Activated CD4-positive, alpha-beta T cell treated with anti-CD3 and anti-CD28 coated beads, Interleukin-2, Interleukin-4, amounts not matched to agents 100 ng/mL and 50 ng/mL, durations not matched to agents 16 hours and 8 hours (primary cell): ENCODE results near the gene BARX1.
"Not testable (repeated sequence)": the region's sequence is repeated elsewhere in the genome, so short reads cannot be mapped to it uniquely, and the experiment has no call there.

Experiments
- DNase-seq: peaks from one replicate; pipeline ENCODE4 v3.0.0-alpha.2; 2020; ENCODE audit warnings: low spot score

Gene BARX1

DNA sequence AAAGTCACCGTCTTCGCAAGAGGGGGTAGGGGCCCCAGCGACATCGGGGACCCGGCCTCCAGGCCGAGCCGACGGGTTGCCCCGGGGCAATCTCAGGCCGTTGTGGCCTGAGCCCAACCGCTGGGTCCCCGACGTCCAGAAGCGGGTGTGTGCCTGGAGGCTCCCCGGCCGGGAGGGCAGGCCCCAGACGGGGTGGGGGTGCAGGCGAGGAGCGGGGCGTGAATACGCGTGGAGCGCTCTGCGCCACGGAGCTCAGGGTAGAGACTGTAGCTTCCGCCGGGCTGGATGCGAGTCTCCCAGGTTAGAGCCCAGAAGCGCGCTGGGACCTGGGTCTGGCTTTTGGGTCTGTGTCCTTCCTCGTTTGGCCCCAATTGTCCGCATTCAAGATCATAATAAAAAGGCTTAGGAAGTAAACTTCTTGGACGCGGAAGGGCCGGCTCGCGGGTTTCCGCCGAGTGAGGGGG is 3.5 kb downstream of the BARX1 start:
- no peak for DNase-seq

DNA sequence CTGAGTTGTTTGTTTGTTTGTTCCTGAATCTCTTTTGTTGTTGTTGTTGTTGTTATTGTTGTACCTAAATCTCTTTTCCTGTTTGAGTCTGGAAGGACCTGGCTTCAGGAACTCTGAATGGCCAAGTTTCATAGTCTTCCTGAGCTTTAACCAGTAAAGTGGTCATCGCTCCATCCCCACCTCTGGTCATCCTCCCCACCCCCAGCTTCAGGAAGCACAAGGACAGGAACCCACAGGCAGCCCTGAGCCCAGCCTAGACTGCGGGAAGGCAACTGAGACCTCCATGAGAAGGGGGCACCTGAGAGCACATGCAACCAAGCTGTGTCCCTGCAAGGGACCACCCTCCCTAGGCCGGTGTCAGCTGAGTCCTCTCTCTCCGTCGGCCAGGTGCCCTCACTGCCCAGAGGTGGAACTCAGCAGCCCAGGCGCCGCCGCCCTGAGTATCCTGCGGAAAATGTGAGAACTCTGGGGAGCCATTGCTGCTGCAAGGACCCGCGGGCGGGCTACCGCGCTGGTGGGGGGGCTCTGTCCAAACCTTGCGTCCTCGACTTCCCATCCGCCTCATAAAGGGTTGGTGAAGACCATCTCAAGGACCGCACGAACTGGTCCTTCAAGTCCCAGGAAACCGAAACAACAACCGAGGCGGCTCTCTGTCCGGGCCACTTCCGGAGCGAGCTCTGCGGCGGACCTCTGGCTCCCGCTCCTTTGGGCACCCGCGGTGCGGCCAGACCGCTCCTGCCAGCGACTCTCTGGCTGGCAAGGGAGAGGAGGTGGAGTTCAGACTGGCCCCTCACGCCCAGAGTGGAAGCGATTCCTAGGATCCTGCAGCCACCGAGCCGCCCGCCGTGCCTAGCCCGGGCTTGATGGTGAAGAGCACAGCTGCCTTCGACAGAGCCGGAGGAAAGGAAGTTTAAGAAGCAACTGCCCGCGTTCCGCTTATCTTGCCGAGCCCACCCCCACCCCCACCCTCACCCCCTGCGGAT is 4.2 kb downstream of the BARX1 start:
- no peak for DNase-seq

DNA sequence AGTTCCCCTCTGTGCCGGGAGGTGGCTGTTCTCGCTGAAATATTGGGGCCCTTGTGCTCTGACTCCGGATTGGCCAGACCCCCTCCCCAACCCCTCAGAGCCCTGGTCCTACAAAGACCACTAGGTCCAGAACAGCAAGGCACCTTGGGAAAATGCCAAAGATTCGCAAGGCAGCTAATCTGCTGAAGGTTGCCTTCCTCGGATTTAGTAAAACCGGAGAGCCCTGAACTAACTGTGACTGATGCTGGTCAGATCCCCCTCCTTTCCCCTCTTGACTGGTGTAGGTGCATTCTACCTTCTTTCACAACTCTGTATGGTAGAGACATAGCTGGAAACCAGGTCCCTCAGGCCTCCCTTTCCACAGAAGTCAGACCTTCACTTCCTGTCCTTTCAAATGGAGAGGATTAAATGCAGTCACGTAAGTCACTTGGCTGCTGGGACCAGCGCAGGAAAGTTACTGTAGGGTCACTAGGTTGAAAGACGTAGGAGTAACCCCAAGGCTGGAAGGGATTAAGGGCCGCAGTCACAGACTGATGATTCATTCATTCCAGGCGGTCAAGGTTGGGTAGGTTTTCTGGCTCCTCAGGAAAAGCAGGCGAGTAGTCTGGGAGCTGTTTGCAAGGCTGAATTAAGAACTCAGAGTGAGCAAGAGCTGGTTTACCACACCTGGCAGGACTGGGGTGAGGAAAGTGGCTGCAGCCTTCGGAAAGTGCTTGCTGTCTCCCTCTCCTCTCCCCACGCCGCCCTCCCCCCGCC is 5.3 kb downstream of the BARX1 start:
- DNase-seq, result no peak

DNA sequence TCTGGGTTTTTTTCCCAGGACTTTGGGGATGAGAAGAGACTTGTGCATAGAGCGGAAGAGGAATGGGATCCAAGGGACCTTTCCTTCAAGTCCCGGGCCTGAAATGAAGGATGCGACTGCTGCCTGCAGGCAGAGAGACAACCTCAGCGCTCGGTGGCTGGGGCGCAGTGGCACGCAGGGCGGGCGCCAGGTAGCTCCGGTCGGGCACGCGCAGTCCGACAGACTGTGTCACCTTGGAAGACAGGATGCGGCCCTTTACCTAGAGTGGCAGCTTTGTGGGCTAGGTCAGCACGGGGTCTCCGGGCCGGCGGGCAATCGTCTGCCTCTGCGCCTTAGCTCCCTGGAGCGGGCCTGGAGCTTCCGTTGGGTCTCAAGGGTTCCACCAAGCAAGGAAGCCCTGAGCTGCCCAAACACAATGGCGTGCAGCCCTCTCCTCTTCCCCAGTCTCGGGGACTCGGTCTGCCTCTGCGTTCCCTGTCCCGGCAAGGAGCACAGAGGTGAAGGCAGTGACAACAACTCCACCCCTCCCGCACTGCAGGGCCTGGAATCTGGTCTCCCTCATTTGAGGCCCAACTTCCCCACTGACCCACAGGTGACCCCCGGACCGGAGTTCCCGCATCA is 6.0 kb downstream of the BARX1 start:
- no peak for DNase-seq

DNA sequence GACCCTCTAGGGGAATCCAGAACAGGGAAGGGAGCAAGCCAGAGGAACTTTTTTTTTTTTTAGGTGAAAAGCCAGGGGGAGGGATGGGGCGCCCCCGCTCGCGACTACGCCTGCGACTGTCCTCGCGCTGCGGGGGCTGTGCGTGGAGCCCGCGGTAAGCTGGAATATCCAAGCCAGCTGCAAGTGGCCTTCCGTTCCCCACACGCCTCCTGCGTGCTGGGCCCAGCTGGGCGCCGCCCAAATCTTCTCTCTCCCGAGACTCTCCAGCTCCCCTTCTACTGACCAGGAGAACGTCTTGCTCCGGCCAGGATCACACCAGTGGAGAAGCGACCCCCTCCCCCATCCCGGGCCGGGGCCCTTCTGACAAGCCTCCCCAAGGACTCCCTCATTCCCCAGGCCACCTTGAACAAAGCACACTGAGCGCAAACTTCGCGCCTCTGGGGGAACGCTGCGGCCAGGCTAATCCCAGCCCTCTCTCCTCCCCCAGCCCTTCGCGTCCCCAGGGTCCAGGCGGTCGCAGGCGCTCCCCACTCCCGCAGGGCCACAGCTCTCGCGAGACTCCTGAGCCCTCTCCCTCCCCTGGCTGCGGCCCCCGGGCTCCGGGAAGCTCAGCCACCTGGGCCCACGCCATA is 6.6 kb downstream of the BARX1 start:
- no peak for DNase-seq

DNA sequence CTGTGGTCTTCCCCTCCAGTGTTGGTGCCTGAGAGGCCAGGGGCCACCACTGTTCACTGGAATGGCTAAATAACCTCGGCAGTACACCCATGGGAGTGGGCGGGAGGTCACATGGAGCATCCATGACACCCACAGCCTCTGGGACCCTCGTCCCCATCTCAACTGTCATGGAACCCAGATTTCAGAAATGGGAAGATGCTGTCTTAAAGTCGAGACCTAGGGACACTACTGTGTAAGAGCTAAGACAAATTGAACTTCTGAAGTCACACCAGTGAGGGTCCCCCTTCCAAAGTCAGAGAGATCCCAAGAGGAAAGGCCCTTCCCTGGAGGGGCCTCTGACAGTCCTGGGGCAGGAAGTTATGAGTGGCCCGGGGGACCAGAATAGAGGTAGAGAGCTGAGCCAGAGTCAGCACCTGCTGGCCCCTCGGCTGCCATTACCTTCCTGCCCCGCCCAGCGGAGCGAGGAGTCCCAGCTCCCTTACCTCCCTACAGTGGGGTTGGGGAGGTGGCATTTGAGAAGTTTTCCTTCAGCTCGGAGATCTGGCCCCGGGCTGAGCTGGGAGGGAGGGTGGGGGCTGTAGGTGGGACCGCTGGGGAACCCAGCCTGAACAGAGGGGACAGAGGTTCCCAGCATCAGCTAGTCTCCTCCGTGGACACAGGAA is 7.6 kb downstream of the BARX1 start:
- no peak for DNase-seq

DNA sequence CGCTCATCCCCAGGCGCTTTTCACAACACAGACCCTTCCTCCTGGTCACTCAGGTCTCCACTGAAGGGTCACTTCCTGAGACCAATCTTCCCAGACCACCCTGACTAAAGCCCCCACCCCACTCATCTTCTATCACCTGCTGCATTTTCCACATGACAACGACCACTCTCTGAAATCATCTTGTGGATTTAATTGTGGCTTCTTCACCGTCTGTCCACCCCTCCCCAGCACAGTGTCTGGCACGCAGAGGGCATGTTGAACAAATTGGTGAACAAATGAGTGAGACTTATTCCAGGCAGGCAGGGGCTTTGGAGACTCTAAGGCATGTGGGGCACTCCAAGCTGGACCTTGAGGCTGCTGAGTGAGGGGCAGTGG is 8.8 kb downstream of the BARX1 start:
- DNase-seq, result no peak

DNA sequence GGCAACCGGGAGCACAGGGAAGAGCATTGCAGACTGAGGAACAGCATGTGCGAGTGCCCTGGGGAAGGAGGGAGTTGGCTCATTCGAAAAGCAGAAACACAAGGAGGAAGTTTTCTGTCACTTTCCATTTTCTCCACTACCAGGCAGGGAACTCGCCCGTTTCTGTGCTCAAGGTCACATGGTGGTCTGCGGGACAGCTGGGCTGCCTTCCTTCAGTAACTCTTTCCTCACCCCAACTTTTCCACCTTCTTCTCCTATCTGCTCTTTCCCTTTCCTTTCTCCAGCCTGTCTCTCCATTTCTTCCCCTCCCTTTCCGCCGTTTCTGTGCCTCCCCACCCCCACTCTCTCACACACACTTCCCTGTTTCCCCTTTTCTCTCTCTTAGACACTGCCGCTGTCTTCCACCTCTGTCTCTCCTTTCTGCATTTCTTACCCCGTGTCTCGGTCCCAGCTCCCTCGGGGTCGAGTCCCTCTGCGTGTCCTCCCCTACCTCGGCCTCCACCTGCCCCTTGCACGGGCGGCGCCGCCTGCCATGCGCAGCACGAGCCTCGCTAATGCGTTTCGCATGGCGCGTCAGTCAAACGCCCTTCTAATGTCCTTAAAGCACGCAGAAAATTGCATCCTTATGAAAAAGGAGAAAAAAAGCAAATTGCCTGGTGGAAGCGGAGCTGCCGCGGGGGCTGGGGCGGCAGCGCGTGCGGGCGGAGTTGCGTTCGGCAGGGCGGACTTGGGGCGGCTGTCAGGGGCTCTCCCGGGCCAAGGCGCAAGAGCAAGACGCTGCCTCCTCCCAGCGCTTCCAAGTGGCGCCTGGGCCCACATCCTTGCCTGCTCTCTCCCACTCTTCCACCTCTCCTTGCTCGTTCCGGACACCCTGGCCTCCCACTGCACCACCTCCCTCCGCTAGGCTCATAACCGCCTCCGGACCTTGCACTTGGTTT is 9.5 kb downstream of the BARX1 start:
- DNase-seq, result no peak

DNA sequence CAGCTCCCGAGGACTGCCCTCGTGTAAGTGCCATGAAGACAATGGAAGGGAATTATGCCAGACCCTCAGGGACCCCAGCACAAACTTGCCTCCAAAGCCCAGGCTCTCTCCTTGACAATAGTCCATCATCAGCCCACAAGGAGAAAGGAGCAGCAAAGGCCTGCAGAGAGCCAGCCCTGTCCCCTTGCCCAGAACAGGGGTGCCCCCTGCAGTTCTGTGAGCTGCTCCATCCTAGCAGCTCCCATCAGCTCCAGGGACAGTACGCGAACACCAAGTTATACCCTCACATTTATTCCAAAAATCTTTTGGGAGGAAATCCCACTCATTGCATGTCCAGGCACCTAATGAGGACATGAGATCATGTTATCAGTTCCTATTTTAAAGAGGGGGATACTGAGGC is 11.1 kb downstream of the BARX1 start:
- DNase-seq, result no peak

DNA sequence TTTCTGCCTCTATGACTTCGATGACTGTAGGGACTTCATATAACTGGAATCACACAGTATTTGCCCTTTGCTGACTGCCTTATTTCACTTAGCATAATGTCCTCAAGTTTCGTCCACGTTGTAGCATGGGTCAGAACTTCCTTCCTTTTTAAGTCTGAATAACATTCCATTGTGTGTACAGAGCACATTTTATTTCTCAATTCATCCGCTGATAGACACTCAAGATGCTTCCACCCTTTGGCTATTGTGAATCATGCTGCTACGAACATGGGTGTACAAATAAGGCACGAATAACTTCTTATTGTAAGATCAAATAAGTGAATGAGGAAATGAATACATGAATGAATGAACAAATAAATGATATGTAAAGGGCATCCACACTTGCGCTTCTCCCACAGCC is 13.0 kb downstream of the BARX1 start:
- no peak for DNase-seq

DNA sequence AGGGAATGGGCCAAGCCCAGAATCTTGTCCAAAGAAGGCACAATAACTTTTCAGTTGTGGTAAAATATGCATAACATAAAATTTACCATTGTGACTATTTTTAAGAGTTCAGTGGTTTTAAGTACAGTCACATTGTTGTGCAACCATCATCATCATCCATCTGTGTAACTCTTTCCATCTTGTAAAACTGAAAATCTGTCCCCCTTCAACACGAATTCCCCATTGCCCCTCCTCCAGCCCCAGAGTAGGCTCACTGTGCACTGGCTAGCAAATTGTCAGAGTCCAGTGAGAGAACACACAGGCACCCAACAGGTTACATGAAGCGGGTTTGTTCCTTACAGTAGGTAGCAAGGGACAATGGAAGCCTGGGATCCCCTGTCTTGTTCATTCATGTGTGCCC is 13.7 kb downstream of the BARX1 start:
- no peak for DNase-seq

DNA sequence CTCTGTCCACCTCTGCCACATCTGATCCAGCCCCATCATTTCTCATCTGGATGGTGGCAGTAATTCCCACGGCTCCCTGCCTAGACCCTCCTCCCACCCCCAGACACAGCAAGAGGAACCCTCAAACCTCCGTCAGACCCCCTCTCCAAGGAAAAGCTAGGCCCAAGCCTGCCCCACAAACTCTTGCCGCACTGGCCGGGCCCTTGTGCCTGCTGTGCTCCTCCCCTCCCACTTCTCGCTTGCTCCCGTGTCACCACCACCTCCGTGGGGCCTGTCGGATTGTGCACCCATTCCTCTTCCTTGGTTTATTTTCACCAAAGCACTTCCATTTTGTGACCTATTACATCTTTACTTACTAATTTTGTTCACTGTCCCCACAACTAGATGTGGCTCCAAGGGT is 14.2 kb downstream of the BARX1 start:
- DNase-seq, result no peak

DNA sequence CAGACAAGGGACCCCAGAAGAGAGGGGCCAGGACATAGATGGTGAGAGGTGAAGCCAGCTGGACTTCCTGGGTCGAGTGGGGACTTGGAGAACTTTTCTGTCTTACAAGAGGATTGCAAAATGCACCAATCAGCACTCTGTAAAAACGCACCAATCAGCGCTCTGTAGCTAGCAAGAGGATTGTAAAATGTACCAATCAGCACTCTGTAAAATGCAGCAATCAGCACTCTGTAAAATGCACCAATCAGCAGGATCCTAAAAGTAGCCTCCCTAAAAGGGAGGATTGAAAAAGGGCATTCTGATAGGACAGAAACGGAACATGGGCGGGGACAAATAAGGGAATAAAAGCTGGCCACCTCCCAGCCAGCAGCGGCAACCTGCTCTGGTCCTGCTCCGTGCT is 15.6 kb downstream of the BARX1 start:
- not testable (repeated sequence) for DNase-seq

DNA sequence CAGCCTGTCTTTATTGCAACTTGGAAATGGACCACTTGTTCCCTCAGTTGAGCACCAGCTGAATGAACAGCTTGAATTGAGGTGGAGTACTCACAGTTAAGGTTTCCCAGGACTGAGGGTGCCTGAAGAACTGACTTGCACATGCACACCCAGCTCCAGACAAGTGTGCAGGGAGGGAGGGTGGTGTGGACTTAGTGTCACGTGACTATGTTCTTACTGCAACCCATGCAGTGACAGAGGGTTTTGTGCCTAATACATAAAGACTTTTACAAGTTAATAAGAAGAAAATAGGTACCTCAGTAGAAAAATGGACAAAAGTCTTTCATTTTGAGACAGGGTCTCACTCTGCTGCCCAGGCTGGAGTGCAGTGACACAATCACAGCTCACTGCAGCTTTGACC is 18.0 kb downstream of the BARX1 start:
- DNase-seq, result no peak

DNA sequence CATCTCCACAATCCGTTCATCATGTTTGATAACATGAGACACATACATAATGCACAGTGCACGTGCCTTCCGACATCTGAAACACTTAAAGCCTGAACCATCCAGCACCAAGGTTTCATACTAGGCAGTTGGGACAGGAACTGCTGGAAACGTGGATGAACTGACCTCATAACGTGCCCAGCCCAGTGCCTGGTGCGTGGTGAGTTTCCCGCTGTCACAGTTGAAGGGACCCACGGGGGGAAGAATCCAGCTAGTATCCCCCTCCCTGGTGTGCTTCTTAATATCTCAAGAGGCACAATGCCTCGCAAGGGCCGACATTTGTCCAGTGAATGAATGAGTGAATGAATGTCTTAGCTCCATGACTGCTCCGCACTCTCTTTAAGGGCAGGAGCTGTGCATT is 23.2 kb downstream of the BARX1 start:
- DNase-seq, result no peak

DNA sequence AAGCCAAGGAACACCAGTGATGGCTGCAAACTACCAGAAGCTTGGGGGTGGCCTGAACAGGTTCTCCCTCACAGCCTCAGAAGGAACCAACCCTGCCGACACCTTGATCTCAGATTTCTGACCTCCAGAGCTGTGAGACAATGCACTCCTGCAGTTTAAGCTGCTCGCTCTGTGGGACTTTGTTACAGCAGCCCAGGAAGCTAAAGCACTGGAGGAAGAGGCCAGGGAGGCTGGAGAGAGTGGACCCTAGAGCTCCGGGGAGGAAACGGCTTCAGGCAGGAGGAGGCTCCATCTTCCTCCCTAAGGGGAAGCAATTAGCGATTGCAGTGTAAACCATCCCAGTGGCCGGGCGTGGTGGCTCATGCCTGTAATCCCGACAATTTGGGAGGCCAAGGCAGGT is 25.1 kb downstream of the BARX1 start:
- no peak for DNase-seq

DNA sequence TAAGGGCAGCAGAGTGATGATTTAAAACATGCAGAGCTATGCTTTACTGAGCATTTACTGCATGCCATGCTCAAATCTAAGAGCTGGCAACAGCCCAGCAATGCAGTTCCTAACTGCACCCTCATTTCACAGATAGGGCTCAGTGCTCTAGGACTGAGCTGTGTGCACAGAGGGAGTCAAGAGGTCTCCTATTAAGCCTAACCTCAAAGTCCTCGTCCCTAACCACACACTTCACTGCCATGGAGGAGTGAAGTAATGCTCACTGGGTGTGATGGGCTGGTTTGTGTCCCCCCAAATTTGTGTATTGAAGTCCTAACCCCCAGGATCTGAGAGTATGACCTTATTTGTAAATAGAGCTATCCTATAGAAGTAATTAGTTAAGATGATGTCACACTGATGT is 25.9 kb downstream of the BARX1 start:
- DNase-seq, result no peak

DNA sequence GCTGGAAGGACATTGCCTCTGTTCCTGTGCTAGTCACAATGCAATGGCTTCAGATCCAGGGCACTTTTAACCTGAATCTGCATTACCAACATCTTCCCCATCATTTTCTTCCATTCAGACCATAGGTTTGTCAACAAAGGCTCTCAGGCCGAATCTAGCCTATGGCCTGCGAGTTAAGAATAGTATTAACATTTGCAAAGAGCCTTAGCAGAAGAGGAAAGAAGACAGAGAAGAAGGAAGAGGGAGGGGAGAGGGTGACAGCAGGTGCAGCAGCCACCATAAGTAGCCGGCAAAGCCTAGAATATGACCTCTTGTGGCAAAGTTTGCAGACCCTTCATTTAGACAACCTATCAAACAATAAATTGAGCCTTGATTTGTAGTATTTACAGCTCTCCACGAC is 32.6 kb downstream of the BARX1 start:
- no peak for DNase-seq

DNA sequence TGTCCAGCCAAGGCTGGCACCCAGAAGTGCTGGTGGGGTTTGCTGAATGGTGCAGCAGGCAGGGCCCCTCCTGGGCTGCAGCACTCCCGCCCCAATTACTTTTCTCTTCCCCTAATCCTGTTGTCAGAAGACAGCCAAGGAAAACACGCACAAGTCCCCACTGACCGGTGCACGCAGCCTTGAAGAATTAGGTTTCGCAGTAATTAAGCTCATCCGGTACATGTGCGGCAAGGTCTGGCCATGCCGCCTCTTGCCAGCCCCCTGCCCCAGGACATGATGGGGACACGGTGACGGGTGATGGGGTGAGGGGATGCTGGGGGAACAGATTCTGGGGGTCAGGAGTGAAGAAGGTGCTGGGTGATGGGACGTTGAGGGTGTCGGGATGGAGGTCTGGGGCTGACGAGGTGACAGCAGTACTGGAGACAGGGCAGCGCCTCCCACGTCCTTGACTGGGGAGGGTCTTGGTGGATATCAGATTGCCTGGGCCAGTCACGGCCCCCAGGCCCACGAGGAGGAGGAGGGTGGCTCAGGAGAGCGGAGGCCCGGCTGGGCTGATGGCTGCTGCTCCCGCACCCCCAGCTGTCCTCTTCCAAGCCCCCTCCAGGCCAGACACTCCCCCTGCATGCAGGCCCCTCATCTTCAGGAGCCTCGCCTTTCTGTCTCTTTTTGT is 34.9 kb downstream of the BARX1 start:
- DNase-seq, result no peak

DNA sequence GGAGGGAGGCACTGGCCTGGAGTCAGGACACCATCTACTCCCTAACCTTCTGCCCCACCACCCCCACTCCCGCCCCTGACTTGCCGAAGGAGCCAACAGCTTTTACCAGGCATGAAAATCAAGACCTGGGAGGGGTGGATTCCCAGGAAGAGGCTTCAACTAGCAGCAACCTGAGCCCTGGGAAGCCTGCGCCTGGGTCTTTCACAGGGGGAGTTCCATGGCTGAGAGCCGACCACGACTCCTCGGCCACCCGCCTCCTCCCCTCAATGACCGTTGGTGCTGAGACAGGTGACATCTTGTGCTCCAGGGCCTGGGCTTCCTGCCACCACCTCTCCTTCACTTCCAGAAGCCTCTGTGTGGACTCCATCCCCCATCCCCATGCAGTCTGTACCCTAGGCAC is 37.1 kb downstream of the BARX1 start:
- DNase-seq, result no peak
